ENCODE data around the gene C14orf132. TPM values are rescaled to one million over a fixed set of nuclear protein-coding genes. Genes with fewer than 3 reads are reported as not detected.

The C14orf132 gene
- 10 to 100 TPM; 12.3 to 21.9 TPM for total RNA-seq
- polyA plus RNA-seq (2013, experiment 1 of 2): 55.9 TPM
- polyA plus RNA-seq (2013, experiment 2 of 2): 52.1 TPM
- long read RNA-seq, experiment 1, full-length matches to known transcripts: 4 of 13 reads
- long read RNA-seq, experiment 1, partial matches to known transcripts: 0 of 13 reads
- long read RNA-seq, experiment 1, other reads (novel, unspliced or antisense): 9 of 13 reads
- long read RNA-seq, experiment 2, full-length matches to known transcripts: 14 of 23 reads
- long read RNA-seq, experiment 2, partial matches to known transcripts: 0 of 23 reads
- long read RNA-seq, experiment 2, other reads (novel, unspliced or antisense): 9 of 23 reads
- long read RNA-seq, experiment 3, full-length matches to known transcripts: 29 of 41 reads
- long read RNA-seq, experiment 3, partial matches to known transcripts: 6 of 41 reads
- long read RNA-seq, experiment 3, other reads (novel, unspliced or antisense): 6 of 41 reads
- long read RNA-seq, experiment 4, partial matches to known transcripts: 0 of 1 reads
- long read RNA-seq, experiment 4, other reads (novel, unspliced or antisense): 1 of 1 reads

- H3K27ac Mint-ChIP-seq: no peak within 1 kb of the TSS
- Histone ChIP-seq H3K4me1 (ENCODE audit: control insufficient read depth, insufficient read depth, low read length) (no peaks in the 10 kb centered on the region), H3K27ac (ENCODE audit: low read depth, low read length) (peak within 1 kb of the TSS; percentile 81), H3K4me3 (ENCODE audit: low read length) (peak within 1 kb of the TSS; percentile 78), H3K9ac (ENCODE audit: extremely low read depth, low read length, poor library complexity, severe bottlenecking) (peak within 1 kb of the TSS; percentile 72), H3K36me3 (ENCODE audit: control insufficient read depth, insufficient read depth, low read length) (no peaks in the 10 kb centered on the region), H3K27me3 (ENCODE audit: control insufficient read depth, insufficient read depth, low read length, poor library complexity, severe bottlenecking) (peaks cover 34% of the 10 kb centered on the region), H3K9me3 (ENCODE audit: control insufficient read depth, low read length) (no peaks in the 10 kb centered on the region)
- H3K36me3 Mint-ChIP-seq (ENCODE audit: low read depth): no peaks in the 10 kb centered on the region
- H3K4me3 Mint-ChIP-seq: peak within 1 kb of the TSS; percentile 75
- no peak for TF ChIP-seq CTCF (conservative IDR thresholded peaks at IDR 0.05)
- no peaks in the 10 kb centered on the region for H3K9me3 Mint-ChIP-seq
- peaks cover 45% of the 10 kb centered on the region for H3K27me3 Mint-ChIP-seq (ENCODE audit: insufficient read depth)
- H3K4me1 Mint-ChIP-seq: peaks cover 4% of the 10 kb centered on the region
- DNase-seq: peak; percentile 88
- WGBS, 2 experiments (ENCODE audit: insufficient coverage in 1 of 2, insufficient read length in 1 of 2): 1 to 6% methylated on average over 8 to 72 of the region's 72 CpGs
These were observed at the start of gene C14orf132 for GRCh38 chr14:96038920-96039632. Gene C14orf132 (plus strand): TSS chr14:96039362. CDS start chr14:96039501, 139 bp downstream.

GRCh38 chr14:95993768-95994592 is 45.2 kb upstream of the C14orf132 start:
- peak overlapping the region; percentile 13 for H3K27ac ChIP-seq (ENCODE audit: low read depth, low read length)
- no peaks in the 10 kb centered on the region for H3K4me1 ChIP-seq (ENCODE audit: control insufficient read depth, insufficient read depth, low read length)
- H3K4me1 Mint-ChIP-seq: peaks cover 13% of the 10 kb centered on the region
- no peak overlapping the region for H3K27ac Mint-ChIP-seq
- peak; percentile 97 for TF ChIP-seq CTCF (conservative IDR thresholded peaks at IDR 0.05)
- peaks cover 43% of the 10 kb centered on the region for H3K9me3 Mint-ChIP-seq
- H3K9ac ChIP-seq (ENCODE audit: extremely low read depth, low read length, poor library complexity, severe bottlenecking): no peak overlapping the region
- H3K9me3 ChIP-seq (ENCODE audit: control insufficient read depth, low read length): peaks cover 38% of the 10 kb centered on the region
- H3K27me3 Mint-ChIP-seq (ENCODE audit: insufficient read depth): peaks cover 15% of the 10 kb centered on the region
- 51 to 67% methylated on average over 3 to 5 of the region's 5 CpGs for whole genome bisulfite sequencing, 2 experiments (ENCODE audit: insufficient coverage in 1 of 2, insufficient read length in 1 of 2)
- no peak overlapping the region for H3K4me3 Mint-ChIP-seq
- H3K4me3 ChIP-seq (ENCODE audit: low read length): no peak overlapping the region
- H3K27me3 ChIP-seq (ENCODE audit: control insufficient read depth, insufficient read depth, low read length, poor library complexity, severe bottlenecking): peaks cover 7% of the 10 kb centered on the region
- H3K36me3 ChIP-seq (ENCODE audit: control insufficient read depth, insufficient read depth, low read length): no peaks in the 10 kb centered on the region
- H3K36me3 Mint-ChIP-seq (ENCODE audit: low read depth): peaks cover 17% of the 10 kb centered on the region
- DNase-seq: peak; percentile 76

GRCh38 chr14:95994593-95994928 is 44.6 kb upstream of the C14orf132 start:
- H3K36me3 ChIP-seq (ENCODE audit: control insufficient read depth, insufficient read depth, low read length): no peaks in the 10 kb centered on the region
- 40 to 100% methylated on average over 1 to 3 of the region's 3 CpGs for WGBS, 2 experiments (ENCODE audit: insufficient coverage in 1 of 2, insufficient read length in 1 of 2)

More at GRCh38 chr14:95994593-95994928, 44.6 kb upstream of the C14orf132 start:
- Histone ChIP-seq H3K4me1 (ENCODE audit: control insufficient read depth, insufficient read depth, low read length) (no peaks in the 10 kb centered on the region), H3K9ac (ENCODE audit: extremely low read depth, low read length, poor library complexity, severe bottlenecking) (no peak overlapping the region), H3K9me3 (ENCODE audit: control insufficient read depth, low read length) (peaks cover 32% of the 10 kb centered on the region), H3K4me3 (ENCODE audit: low read length) (no peak overlapping the region), H3K27ac (ENCODE audit: low read depth, low read length) (no peak overlapping the region), H3K27me3 (ENCODE audit: control insufficient read depth, insufficient read depth, low read length, poor library complexity, severe bottlenecking) (peaks cover 2% of the 10 kb centered on the region)
- peaks cover 9% of the 10 kb centered on the region for H3K27me3 Mint-ChIP-seq (ENCODE audit: insufficient read depth)
- peaks cover 17% of the 10 kb centered on the region for H3K36me3 Mint-ChIP-seq (ENCODE audit: low read depth)
- H3K27ac Mint-ChIP-seq: no peak overlapping the region
- TF ChIP-seq CTCF (conservative IDR thresholded peaks at IDR 0.05): no peak
- H3K4me1 Mint-ChIP-seq: peaks cover 13% of the 10 kb centered on the region
- H3K9me3 Mint-ChIP-seq: peaks cover 38% of the 10 kb centered on the region
- no peak overlapping the region for H3K4me3 Mint-ChIP-seq
- no peak for DNase-seq

Measured in endodermal cell (in vitro differentiated cells).